GM13977 (cell line): ENCODE measurements around the gene LMF2.
A peak's percentile ranks its signal among the peaks of the same experiment; 100 is the strongest.

Source experiments
- DNase-seq: peaks from one replicate; pipeline ENCODE4 v3.0.0; 2012; ENCODE audit warnings: low spot score
- in situ Hi-C: fragments of 300-500 bp; cut with MboI; formaldehyde crosslinking; loops from one replicate; pipeline ENCODE4 v1.12.0; 2022; ENCODE audit warnings: low sequenced_read_pairs, low pct_unique_long_range_greater_than_20kb, mixed read lengths, inconsistent platforms; ENCODE audit not compliant: unreplicated experiment
- TF ChIP-seq, protein P1 (sequence below): IDR thresholded peaks from 2 replicates; pipeline ENCODE4 v1.5.1; 2012; ENCODE audit warnings: mild to moderate bottlenecking, control low read depth; ENCODE audit not compliant: insufficient read depth; ENCODE audit errors: extremely low read depth, missing control alignments

LMF2 gene

DNA sequence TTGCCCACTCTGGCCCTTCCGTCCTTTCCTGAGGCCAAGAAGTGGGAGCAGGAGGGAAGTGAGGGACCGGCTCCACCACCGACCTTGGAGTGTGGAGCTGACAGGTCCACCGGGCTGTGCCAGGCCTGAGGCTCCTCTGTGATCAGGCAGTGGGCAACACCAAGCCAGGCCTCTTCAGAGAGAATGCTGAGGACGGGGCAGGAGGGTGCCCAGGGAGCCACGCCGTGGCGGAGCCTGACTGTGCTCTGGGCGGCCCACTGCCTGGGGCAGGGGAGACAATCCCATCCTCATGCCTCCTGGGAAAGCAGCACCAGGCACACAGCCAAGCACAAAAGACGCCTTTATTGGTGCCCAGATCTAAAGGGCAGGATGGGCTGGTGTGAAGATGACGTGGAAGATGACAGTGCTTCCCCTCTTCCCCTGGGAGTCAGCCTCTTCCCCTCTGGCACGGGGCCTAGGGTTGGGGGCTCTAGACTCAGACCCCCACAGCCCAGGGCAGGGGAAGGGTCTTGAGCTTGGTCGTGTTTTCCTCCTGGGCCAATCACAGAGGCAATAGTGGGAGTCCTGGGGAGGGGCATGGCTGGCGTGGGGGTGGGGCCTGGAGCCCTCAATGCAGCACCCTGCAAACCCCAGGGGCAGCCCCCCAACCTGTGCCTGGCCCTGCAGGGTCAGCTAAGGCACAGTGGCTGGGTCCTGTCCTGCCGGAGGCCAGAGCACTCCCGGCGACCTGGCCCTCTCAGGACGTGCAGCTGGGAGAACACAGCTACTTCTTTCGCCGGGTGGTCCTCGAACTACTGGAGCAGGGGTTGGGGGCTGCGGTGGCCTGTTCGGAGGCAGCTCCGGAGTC is 4.7 kb downstream of the LMF2 start:
- TF ChIP-seq, protein P1, sequence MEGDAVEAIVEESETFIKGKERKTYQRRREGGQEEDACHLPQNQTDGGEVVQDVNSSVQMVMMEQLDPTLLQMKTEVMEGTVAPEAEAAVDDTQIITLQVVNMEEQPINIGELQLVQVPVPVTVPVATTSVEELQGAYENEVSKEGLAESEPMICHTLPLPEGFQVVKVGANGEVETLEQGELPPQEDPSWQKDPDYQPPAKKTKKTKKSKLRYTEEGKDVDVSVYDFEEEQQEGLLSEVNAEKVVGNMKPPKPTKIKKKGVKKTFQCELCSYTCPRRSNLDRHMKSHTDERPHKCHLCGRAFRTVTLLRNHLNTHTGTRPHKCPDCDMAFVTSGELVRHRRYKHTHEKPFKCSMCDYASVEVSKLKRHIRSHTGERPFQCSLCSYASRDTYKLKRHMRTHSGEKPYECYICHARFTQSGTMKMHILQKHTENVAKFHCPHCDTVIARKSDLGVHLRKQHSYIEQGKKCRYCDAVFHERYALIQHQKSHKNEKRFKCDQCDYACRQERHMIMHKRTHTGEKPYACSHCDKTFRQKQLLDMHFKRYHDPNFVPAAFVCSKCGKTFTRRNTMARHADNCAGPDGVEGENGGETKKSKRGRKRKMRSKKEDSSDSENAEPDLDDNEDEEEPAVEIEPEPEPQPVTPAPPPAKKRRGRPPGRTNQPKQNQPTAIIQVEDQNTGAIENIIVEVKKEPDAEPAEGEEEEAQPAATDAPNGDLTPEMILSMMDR, result no peak
- in situ Hi-C loops, result no loop called here
- DNase-seq, result no peak

DNA sequence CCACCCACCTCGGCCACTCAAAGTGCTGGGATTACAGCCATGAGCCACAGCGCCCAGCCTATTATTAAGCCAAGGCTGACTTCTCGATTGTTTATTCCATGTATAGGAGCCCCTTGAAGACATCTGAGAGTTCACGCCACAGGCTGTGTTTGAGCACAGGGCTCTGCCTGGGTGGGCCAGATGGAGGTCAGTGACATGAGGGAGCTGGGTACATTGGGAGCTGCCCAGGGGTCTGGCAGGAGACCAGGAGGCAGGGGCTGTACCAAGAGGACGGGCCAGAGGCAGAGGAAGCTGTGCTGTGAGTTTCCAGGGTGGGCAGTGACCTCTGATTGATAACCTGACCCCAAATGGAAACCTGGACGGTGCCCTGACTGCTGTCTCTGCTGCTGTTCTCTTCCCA is 5.4 kb downstream of the LMF2 start:
- TF ChIP-seq, protein P1, result no peak
- in situ Hi-C loops, result no loop called here
- DNase-seq, result no peak

DNA sequence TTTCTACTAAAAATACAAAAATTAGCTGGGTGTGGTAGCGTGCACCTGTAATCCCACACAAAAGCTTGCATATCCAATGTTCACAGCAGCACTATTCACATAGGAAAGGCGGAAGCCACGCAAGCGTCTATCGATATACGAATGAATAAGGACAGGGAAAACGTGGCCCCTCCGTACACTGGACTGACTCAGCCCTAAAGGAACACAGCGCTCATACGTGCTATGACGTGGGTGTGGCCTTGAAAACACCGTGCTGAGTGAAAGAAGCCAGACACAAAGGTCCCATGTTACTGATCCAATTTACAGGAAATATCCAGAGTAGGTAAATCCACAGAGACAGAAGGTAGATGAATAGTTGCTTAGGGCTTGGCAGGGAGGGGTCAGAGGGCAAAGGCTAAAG is 7.0 kb downstream of the LMF2 start:
- in situ Hi-C loops, result no loop called here
- TF ChIP-seq, protein P1, result no peak
- DNase-seq, result no peak

DNA sequence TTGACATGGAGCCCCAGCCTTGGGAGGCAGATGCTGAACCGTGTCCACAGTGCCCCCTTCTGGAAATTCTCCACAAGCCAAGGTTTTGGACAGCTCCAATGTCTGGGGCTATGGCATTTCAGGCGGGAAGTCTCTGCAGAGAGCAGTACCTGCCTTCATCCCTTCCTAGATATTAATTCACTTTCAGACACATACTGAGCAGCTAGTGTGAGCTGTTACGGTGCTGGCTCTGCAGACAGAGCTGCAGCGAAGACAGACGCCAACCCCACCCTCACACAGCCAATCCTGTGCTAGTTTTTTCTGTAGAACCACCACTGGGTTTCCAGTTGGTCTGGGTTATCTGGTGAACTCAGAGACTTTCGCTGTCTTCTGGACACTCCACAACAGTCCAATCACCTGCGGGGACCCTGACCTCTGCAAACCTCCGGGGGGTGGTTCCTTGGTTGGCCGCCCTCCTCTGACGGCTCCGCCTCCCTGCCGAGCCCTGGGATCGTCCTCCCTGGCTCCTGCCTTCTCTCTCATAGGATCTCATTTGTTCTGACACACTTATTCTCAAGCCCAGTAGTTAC is 9.1 kb downstream of the LMF2 start:
- TF ChIP-seq, protein P1, result peak; percentile 79
- peak; percentile 77 for DNase-seq
- in situ Hi-C loops, result loop anchor here (10.0 kb wide), 1 partner anchor 244 kb away; the partner anchor contains the start of gene HDAC10

GRCh38 chr22:50497093-50497492 is 10.4 kb downstream of the LMF2 start:
- TF ChIP-seq, protein P1, result no peak
- in situ Hi-C loops, result loop anchor here (10.0 kb wide), 1 partner anchor 242 kb away; the partner anchor contains the start of gene HDAC10
- DNase-seq, result no peak

- in situ Hi-C loops, result loop anchor here (10.0 kb wide), 1 partner anchor 236 kb away; the partner anchor contains the start of gene HDAC10
- TF ChIP-seq, protein P1, result no peak
- DNase-seq, result no peak
These were observed 16.8 kb downstream of the LMF2 start for GRCh38 chr22:50490531-50491308.
